Lung (tissue), 12 donors: ENCODE data around the gene AMMECR1L. TPM values are rescaled to one million over a fixed set of nuclear protein-coding genes. Genes with fewer than 3 reads are reported as not detected.
A peak's percentile ranks its signal among the peaks of the same experiment; 100 is the strongest.

Experiments
- ATAC-seq: fragments of 200-7000 bp; cut with Tn5 transposase; one replicate; pipeline ENCODE4 v1.9.1; 2020; ENCODE audit warnings: moderate number of reproducible peaks; ENCODE audit not compliant: insufficient read depth, low FRiP score
- DNase-seq, 3 donors: peaks; one replicate each; pipeline ENCODE4 v3.0.0-alpha.2; 2013 to 2017
- H3K27ac ChIP-seq, 2 donors: one replicate each; pipeline ENCODE4 v1.5.1; 2013; ENCODE audit warnings: mild to moderate bottlenecking in 2 of 2, moderate library complexity in 2 of 2, control low read depth in 1 of 2, inconsistent platforms in 1 of 2, low read depth in 1 of 2, low read length in 1 of 2
- H3K27me3 ChIP-seq, 3 donors: one replicate each; pipeline ENCODE4 v1.5.1; 2013; ENCODE audit warnings: low read length in 2 of 3; ENCODE audit not compliant: control insufficient read depth in 3 of 3, insufficient read depth in 3 of 3
- H3K36me3 ChIP-seq, 4 donors: one replicate each; pipeline ENCODE4 v1.5.1; 2013; ENCODE audit warnings: low read length in 4 of 4, mild to moderate bottlenecking in 1 of 4, moderate library complexity in 1 of 4; ENCODE audit not compliant: control insufficient read depth in 4 of 4, insufficient read depth in 4 of 4
- H3K4me1 ChIP-seq, 5 donors: one replicate each; pipeline ENCODE4 v1.5.1; 2013; ENCODE audit warnings: low read length in 5 of 5, mild to moderate bottlenecking in 2 of 5, moderate library complexity in 1 of 5; ENCODE audit not compliant: control insufficient read depth in 5 of 5, insufficient read depth in 5 of 5
- H3K4me3 ChIP-seq: one replicate; pipeline ENCODE4 v1.5.1; 2013; ENCODE audit warnings: mild to moderate bottlenecking, control low read depth, moderate library complexity
- H3K9ac ChIP-seq, 2 donors: one replicate each; pipeline ENCODE4 v1.5.1; 2013; ENCODE audit warnings: low read length in 2 of 2, control low read depth in 1 of 2; ENCODE audit not compliant: insufficient read depth in 1 of 2
- H3K9me3 ChIP-seq, 4 donors: one replicate each; pipeline ENCODE4 v1.5.1; 2013; ENCODE audit warnings: low read length in 3 of 4, mild to moderate bottlenecking in 1 of 4, moderate library complexity in 1 of 4; ENCODE audit not compliant: control insufficient read depth in 4 of 4, insufficient read depth in 3 of 4
- CTCF ChIP-seq: IDR thresholded peaks from 2 replicates; pipeline ENCODE4 v1.5.1; 2012; ENCODE audit warnings: mild to moderate bottlenecking; ENCODE audit errors: control extremely low read depth, extremely low read depth
- WGBS, 2 donors: extraction: QIAGEN DNeasy Blood & Tissue Kit; methylation state at CpG; one replicate each; pipeline ENCODE4 v1.1.7; 2013; 5-methylcytosine and 5-hydroxymethylcytosine counted together
- polyA plus RNA-seq, 2 donors: library from polyadenylated mRNA; stranded (reverse); fragments of 200-250 nt; gene quantifications; one replicate each; pipeline ENCODE4 v1.2.1, GENCODE V29; 2013
- total RNA-seq, 2 donors: library from RNA; depleted of rRNA in 1 of 2; stranded (reverse); fragments of >200 nt in 1 of 2; gene quantifications; one replicate each; pipeline ENCODE4 v1.2.1, GENCODE V29; 2014 to 2021
- donor health status: control.
- donor health status: control.
- donor health status: Bipolar disorder and iron deficiency.
- donor health status: healthy.
- donor health status: DM: yes; HTN: yes; CAD: no.

Gene AMMECR1L
- total and polyA plus RNA-seq, 4 donors, result 7.0 to 15.2 (median 11.7) TPM

- Histone ChIP-seq H3K36me3 (peaks cover 1 to 12% (median 11%) of the 10 kb centered on the region in 4 donors), H3K9me3 (no peaks in the 10 kb centered on the region), H3K9ac (no peak overlapping the region), H3K27ac (no peak overlapping the region), H3K4me1 (no peaks in the 10 kb centered on the region), H3K27me3 (no peaks in the 10 kb centered on the region), H3K4me3 (no peak overlapping the region)
- DNase-seq, result no peak
- ATAC-seq, result no peak
- WGBS, 2 donors, result 77 to 80% methylated on average over 20 of the region's 20 CpGs
- no peak for TF ChIP-seq CTCF
These were observed 44.1 kb downstream of the AMMECR1L start for GRCh38 chr2:127841466-127842178.

- no peak overlapping the region for H3K4me3 ChIP-seq
- no peak overlapping the region for H3K9ac ChIP-seq
- H3K27ac ChIP-seq, result no peak overlapping the region
- no peaks in the 10 kb centered on the region for H3K9me3 ChIP-seq
- no peak for TF ChIP-seq CTCF
- H3K27me3 ChIP-seq, result no peaks in the 10 kb centered on the region
- 81 to 89% methylated on average over 4 of the region's 4 CpGs for WGBS, 2 donors
- no peak for DNase-seq
- H3K4me1 ChIP-seq, result no peaks in the 10 kb centered on the region
- ATAC-seq, result no peak
- peaks cover 0 to 8% (median 6%) of the 10 kb centered on the region in 4 donors for H3K36me3 ChIP-seq
These were observed 44.9 kb downstream of the AMMECR1L start for GRCh38 chr2:127840893-127841292.

GRCh38 chr2:127834951-127835350 lies 50.8 kb downstream of the AMMECR1L start:
- Histone ChIP-seq H3K4me1 (no peaks in the 10 kb centered on the region), H3K9ac (no peak overlapping the region), H3K27me3 (no peaks in the 10 kb centered on the region), H3K36me3 (no peaks in the 10 kb centered on the region), H3K4me3 (no peak overlapping the region), H3K27ac (no peak overlapping the region), H3K9me3 (no peaks in the 10 kb centered on the region)
- no peak for ATAC-seq
- no peak for TF ChIP-seq CTCF
- peak in 2 of 3 donors; percentile 71 to 84 for DNase-seq
- WGBS, 2 donors, result 73 to 78% methylated on average over 3 of the region's 3 CpGs
